Limb (tissue), 2 donors: ENCODE results near the gene MARCO.
"Not testable (repeated sequence)": the region's sequence is repeated elsewhere in the genome, so short reads cannot be mapped to it uniquely, and the experiment has no call there.

Experiments used
- DNase-seq, 2 donors: peaks; one replicate each; pipeline ENCODE4 v3.0.0-alpha.2; 2016; ENCODE audit errors: extremely low spot score in 2 of 2

MARCO gene

GRCh38 chr2:119037922-119038321 lies 95.9 kb downstream of the MARCO start:
- DNase-seq = not testable (repeated sequence)

GRCh38 chr2:119040730-119041129 lies 98.7 kb downstream of the MARCO start:
- no peak for DNase-seq
